GM12873 (cell line): Measurements from ENCODE around the gene EXOC6.

Experiments
- TF ChIP-seq, protein P1 (sequence below): IDR thresholded peaks from 2 replicates; pipeline ENCODE4 v1.5.1; 2012; ENCODE audit warnings: low read depth, mild to moderate bottlenecking, moderate library complexity, low read length, control low read depth; ENCODE audit not compliant: insufficient read depth; ENCODE audit errors: missing control alignments

Gene EXOC6, protein sequence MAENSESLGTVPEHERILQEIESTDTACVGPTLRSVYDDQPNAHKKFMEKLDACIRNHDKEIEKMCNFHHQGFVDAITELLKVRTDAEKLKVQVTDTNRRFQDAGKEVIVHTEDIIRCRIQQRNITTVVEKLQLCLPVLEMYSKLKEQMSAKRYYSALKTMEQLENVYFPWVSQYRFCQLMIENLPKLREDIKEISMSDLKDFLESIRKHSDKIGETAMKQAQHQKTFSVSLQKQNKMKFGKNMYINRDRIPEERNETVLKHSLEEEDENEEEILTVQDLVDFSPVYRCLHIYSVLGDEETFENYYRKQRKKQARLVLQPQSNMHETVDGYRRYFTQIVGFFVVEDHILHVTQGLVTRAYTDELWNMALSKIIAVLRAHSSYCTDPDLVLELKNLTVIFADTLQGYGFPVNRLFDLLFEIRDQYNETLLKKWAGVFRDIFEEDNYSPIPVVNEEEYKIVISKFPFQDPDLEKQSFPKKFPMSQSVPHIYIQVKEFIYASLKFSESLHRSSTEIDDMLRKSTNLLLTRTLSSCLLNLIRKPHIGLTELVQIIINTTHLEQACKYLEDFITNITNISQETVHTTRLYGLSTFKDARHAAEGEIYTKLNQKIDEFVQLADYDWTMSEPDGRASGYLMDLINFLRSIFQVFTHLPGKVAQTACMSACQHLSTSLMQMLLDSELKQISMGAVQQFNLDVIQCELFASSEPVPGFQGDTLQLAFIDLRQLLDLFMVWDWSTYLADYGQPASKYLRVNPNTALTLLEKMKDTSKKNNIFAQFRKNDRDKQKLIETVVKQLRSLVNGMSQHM

DNA sequence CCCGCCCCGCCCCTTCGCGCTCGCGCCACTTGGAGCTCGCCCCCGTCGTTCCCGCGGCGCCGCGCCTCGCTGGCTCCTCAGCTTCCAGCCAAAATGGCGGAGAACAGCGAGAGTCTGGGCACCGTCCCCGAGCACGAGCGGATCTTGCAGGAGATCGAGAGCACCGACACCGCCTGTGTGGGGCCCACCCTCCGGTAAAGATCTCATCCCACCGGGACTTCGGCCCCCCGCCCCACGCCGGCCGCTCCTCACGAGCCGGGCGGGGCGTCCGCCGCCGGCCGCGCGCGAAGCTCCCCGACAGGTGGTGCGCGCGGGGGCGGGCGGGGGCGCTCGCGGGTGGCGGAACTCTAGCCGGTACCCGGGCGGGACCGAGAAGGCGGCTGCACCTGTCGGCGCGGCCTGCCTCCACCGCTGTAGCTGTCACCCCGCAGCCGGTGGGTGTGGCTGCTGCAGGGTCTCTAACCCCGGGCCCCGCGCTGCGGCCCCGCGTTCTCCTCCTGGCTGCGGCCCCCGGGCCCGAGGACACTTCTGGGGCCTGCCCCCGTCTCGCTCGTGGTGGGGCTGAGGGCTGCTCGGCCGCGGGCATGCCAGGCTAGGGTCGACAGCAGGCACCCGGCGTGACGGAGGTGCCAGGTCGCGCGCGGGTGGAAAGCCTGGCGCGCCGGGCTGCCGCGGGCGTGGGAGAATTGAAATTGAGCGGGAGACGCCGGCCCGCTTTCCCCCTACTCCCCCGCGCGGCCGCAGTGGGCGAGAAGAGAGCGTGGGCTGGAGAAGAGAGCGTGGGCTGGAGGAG, at the start of gene EXOC6:
Gene EXOC6 (plus strand): TSS at position 80 of the 793 bp plus-strand sequence. CDS start 14 bp downstream, at position 94.
- TF ChIP-seq, protein P1, sequence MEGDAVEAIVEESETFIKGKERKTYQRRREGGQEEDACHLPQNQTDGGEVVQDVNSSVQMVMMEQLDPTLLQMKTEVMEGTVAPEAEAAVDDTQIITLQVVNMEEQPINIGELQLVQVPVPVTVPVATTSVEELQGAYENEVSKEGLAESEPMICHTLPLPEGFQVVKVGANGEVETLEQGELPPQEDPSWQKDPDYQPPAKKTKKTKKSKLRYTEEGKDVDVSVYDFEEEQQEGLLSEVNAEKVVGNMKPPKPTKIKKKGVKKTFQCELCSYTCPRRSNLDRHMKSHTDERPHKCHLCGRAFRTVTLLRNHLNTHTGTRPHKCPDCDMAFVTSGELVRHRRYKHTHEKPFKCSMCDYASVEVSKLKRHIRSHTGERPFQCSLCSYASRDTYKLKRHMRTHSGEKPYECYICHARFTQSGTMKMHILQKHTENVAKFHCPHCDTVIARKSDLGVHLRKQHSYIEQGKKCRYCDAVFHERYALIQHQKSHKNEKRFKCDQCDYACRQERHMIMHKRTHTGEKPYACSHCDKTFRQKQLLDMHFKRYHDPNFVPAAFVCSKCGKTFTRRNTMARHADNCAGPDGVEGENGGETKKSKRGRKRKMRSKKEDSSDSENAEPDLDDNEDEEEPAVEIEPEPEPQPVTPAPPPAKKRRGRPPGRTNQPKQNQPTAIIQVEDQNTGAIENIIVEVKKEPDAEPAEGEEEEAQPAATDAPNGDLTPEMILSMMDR: no peak

DNA sequence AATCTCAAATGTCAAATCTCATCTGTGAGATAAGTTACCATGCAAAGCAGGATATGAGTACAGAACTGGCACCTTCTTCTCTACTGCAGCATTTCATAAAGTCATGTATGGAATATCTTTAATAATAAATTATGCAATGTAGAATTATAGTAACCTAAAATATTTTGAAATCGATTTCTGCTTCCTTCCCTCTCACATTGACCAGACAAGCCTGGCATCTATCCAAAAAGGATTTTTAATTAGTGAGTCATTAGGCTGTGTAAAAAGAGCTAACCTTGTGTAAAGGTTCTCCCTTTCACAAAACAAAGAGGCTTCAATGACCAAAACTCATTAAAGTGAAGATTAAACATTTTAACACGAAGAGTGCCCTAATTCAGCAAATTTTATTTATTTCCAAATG, 48.8 kb upstream of the EXOC6 start:
- TF ChIP-seq, protein P1: no peak

DNA sequence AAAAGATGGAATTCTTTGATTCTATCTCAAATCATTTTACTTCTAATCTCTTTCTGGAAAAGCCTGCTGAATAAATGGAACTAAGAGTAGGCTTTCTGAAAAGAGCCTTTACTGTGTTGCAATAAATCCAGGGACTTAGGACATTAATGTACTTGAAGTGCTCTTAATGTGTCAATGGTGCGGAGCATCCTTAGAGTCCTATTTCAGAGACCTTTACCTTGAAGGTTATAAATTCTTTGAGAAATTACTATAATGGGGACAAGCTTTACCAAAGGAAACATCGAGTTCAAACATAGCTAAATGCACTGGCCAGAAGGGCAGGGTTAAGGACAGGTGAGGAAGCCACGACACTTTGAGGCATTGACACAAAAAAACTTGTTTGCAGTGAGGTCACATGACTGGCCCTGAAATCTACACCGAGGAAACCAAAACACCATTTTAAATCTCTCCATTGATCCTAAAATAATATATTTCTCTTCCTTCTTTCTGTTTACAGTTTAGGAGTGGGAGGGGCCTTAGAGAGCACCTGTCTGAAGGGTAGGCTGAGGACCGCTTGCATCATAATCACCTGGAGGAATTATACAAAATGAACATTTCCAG, 48.1 kb upstream of the EXOC6 start:
- TF ChIP-seq, protein P1: no peak

DNA sequence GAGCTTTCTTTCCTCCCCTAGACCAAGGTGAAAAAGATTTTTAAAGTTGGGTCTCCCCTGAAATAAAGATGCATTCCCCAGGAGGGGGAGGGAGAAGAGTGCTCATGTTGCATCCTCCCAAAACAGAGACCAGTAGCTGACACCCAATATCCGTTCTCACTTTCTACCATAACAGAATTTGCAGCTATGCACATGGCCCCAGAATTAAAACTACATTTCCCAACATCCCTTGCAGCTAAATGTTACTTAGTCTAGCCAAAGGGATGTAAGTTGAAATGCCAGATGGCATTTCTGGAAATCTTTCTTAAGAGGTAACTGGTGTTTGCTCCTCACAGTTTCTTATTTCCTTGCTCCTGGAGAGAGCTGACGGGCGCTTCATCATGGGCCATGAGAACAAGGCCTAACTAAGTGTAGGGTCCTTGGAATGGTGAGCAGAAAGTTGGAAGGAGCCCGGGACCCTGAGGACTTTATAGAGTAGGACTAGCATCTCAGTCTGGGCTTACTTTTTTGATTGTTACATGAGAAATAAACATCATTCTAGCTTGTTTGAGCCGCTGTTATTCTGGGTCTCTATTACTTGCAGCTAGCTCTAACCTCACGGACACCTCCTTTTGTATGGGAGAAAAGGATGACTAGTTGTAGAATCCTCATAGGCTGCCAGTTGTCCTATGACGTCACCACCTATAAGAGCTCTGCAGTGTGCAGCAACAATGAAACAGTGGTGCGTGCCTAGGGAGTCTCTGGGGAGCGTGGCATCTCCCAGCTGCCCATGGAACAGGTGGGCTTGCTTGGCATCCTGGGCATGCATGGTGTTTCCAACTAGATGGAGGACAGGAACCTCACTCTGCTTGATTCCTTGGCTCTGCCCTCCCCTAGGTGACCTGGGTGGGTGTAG, 46.1 kb upstream of the EXOC6 start:
- TF ChIP-seq, protein P1: no peak

DNA sequence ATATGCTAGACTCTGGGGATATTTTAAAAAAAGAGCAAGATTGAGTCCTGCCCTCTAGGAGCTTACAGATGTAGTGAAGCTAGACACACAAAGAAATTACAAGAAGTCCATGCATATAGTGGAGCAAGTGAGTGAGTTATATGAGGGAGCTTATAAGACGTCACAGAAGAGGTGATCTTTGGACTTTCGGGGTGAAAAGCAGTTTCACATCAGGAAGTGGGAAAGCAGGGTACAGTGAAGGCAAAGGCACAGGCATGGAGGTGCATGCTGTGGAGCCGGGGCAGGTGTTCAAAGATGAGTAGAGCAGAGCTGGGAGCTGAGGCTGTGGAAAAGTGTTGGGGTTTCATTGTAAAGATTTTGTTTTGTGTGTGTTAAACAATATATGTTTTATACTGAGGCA, 38.5 kb upstream of the EXOC6 start:
- TF ChIP-seq, protein P1: no peak

DNA sequence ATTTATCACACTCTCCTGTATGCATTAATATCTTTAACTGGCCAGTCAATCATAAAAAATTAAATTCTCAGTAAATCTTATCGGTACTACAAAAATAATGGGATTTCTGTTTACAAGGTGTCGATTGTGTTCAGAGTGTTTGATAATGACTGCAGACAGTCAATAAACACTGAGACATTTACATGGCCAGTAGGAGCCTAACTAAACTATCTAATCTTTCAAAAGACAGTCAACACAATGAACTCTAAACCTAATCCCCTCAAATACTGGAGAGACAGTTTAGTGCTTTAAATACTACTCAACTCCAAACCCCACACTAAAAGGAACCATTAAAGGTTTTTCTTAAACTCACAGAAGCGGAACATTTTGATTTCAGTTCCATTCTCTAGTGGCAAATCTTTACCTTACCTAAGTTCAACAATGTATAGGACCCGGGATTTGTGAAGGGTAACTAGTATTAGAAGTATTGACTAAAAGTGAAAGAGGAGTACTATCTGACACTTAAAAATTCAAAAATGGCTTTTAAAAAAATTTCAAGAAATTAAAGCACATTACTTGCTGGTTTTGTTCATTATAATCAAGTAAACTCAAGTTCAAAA, 37.3 kb upstream of the EXOC6 start:
- TF ChIP-seq, protein P1: no peak
